DMS114 treated with DMSO at 0.1 percent for 48 hours (cell line): ENCODE measurements around the gene SYT7.

Experiments
- DNase-seq: peaks from one replicate; lab custom pipeline; 2025; ENCODE audit not compliant: unreplicated experiment; lab: John Stamatoyannopoulos, UW

Gene SYT7

GRCh38 chr11:61609000-61609979, 28.4 kb upstream of the SYT7 start:
- DNase-seq, result no peak

DNA sequence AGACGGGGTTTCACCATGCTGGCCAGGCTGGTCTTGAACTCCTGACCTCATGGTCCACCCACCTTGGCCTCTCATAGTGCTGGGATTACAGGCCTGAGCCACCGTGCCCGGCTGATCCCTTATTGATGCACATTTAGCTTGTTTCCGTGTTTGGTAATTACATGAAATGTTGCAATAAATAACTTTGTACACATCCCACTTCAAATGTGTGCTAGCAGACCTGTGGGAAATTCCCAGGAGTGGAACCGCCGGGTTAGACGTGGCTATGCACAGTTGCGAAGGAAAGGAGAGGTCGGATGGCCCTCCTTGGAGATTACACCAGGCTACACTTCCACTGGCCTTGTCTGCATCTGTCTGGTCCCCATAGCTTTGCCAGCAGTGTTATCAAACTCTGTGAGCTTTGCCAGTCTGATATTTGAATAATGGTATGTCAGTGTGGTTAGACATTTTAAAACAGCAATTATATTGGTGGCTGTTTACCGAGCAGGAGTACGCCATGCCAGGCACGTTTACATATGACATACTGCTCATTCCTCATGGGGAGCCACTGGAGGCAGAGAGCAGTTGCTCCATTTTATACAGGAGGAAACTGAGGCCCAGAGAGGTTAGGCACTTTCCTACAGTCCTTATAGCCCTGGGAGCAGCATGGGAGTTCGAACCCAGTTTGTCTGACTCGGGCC, 27.2 kb upstream of the SYT7 start:
- DNase-seq, result no peak

DNA sequence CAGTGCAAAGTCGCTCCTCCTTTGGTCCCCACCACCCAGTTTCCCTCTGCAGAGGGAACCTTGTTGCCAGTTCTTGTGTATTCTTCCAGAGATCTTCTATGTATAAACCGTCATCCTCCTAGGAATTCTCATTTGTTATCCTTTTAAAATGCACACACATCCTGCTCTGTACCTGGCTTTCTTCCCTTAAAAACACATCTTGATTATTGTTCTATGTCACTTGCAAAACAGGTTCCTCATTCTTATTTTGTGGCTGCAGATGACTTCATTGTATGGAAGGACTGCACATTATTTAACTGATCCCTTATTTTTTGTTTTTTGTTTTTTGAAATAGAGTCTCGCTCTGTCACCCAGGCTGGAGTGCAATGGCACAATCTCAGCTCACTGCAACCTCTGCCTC, 26.6 kb upstream of the SYT7 start:
- no peak for DNase-seq

DNA sequence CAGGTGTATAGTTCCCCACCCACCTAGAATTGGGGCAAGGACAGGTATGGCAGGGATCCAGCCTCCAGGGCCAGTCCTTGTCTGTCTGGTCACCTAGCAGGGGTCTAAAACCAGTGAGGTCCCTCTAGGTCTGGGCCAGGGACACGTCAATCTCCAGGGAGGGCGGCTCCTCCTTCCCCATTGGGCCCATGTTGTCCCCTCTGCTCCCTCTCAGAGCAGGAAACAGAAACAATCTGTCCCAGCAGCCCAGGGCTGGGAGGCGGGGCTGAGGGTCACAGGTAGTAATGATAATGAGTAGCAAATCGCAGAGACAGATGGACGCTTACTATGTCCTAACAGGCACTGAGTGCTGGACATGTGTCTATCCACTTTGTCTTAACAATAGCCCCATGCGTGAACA, 22.8 kb upstream of the SYT7 start:
- no peak for DNase-seq

DNA sequence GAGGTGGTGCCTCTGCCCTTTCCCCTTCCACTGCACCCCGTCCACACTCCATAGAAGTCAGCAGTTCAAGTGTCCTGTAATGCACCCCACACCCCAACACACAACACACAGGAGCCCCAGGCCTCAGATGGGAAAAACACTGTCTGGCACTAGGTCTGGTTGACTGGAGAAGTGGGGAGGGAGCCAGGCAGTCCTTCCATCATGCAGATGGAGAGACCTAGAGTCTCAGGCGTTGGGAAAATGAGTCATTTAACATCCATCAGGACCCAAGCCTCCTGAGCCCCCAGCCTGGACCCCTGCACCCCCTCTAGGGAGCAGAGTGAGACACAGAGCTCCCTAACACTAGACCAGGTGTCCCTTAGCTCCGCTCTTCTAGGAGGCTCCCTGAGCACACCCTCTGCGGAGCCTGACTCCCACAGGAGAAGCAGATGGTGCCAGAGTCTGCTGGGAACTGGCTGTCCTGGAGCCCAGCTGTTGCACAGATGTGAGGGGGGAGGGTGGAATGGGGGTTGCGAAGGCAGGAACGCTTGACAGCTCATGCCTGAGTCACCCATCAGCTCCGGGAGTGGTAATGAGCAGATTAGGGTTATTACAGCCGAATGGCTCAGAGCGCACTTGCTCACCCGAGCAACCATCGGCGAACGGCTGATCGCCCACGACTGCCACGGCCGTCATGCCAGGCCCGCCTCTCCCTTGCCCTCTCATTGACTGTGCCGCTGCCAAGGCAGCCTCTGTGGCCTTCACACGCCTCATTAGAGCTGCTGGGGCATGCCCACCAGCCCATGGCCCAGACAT, 22.1 kb upstream of the SYT7 start:
- DNase-seq, result no peak

GRCh38 chr11:61601512-61601911, 20.6 kb upstream of the SYT7 start:
- DNase-seq, result no peak

- DNase-seq, result no peak
These were observed 19.3 kb upstream of the SYT7 start for GRCh38 chr11:61599968-61600710.

DNA sequence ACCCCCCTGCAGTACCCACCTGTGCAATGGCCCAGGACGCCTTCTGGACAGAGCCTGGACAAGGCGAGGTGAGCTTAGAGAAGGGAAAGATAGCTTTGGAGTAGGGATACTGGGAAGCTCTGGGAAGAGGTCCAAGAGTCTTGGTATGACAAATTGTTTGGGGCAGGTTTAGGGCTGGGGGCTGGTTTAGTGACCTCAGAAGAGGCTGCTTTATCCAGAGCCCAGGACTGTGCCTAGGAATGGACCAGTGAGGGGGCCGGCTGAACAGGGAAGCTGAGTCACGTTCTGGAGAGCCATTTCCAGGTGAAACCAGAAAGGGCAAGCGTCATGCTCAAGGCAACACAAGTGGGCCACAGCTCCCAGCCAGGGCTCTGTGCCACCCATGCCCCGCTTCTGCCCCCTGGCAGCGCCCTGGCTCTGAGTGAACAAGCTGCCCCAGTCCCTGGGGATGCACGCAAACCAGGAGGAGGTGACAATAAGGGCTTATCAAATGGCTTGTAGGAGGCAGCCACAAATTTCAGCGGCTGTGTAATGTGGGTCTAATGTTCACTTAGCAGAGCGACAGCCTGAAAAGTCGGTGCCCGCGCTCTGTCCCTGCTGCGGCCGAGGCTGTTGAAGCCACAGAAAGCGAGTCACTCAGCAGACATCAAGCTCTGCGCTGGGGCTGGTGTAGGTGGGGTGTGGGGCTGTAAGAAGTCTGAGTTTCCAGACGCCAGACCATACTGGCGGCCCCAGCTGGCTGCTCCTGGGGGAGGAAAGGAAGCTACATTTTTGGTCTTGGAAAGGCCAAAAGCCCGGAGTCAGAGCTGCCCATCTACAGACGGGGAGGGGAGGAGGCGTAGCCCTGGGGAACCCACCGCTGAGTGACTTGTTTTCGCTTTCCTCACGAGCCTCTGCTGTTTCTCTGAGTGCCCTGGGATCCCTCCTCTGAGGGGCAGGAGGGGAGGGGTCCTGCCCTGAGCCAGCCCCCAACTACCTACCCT, 18.3 kb upstream of the SYT7 start:
- no peak for DNase-seq

GRCh38 chr11:61598374-61598773, 17.5 kb upstream of the SYT7 start:
- no peak for DNase-seq

DNA sequence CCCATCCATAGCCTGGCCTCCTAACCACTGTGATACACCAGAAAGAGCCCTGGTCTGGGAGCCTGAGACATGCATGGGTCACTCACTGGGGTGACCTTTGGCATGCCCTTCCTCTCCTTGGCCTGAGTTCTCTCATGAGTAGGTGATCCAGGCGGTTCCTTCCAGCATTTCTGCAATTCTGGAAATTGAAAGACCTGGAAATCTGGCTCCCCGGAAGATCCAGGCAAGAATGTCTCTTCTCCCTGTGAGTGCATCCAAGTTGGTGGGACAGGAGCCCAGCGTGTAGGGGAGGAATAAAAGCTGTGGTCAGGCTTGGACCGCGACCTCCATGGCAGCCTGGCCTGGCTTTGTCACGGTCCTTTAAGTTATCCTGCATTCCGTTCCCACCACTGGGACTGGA, 16.1 kb upstream of the SYT7 start:
- no peak for DNase-seq

DNA sequence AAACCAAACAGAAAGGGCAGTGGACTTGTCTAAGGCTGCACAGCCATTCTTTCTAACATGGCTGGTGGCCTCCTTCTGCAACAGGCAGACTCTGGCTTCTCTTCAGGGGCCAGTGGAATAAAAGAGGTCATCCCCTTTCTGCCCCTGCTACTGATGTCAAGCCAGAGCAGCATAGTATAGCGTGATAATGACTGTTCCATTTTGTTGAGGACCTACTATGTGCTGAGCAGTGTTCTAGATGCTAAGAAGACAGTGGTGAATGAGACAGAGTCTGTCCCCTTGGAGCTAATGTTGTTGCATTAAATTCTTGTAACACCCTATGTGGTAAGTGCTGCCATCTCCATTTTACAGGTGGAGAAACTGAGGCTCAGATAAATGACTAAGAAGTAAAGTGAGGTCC, 15.7 kb upstream of the SYT7 start:
- no peak for DNase-seq

DNA sequence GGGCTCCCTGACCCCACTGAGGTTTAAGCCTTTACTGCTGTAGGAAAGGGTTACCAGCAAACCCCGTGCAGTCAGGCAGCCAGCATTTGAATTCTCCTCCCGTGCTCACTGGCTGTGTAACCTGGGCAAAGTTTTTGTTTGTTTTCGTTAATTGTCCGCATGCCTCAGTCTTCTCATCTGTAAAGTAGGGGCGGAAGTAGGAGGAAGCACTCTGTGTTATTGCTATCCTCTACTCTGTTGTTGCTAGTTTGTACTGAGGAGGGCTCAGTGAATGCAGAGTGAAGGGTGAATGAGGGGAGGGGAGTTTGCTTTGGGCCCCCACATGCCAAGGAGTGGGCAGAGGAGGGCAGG, 14.0 kb upstream of the SYT7 start:
- DNase-seq, result no peak

GRCh38 chr11:61593151-61593550, 12.3 kb upstream of the SYT7 start:
- DNase-seq, result no peak

DNA sequence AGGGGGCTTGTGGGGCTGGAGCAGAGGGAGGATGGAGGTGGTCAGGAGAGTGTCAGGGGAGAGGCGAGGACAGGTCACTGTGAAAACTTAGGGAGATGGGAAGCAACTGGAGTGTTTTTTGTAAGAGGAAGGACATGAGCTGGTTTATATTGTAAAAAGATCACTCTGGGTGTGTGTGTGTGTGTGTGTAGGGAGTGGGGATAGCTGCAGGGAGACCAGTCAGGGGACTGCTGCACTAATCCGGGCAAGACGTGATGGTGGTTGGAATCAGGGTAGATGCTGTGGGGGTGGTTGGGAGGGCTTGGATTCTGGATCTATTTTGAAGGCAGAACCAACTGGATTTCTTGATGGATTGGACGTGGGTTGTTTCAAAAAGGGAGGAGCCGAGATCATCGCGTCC, 11.3 kb upstream of the SYT7 start:
- DNase-seq, result no peak

- no peak for DNase-seq
These were observed 9.1 kb upstream of the SYT7 start for GRCh38 chr11:61589961-61590360.

DNA sequence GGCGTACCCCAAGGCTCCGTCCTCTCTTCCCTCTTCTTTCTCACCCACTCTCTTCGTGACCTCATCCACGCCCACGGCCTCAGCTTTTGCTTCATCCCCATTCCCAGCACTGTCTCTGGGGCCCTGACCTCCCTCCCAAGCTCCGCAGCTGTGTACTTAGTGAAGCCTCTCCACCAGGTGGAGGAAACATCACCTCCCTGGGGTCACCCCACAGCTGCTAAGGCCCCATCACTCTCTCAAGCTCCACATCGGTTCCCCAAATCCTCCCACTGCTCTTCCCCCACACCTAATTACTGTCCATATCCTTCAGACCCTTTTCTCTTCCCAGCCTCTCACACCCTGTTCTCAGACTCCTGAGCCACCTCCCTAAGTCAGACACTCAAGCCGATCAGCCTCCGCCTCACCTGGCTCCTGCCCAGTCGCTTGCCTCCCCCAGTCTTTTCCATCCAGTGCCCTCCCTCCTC, 7.9 kb upstream of the SYT7 start:
- DNase-seq, result no peak

DNA sequence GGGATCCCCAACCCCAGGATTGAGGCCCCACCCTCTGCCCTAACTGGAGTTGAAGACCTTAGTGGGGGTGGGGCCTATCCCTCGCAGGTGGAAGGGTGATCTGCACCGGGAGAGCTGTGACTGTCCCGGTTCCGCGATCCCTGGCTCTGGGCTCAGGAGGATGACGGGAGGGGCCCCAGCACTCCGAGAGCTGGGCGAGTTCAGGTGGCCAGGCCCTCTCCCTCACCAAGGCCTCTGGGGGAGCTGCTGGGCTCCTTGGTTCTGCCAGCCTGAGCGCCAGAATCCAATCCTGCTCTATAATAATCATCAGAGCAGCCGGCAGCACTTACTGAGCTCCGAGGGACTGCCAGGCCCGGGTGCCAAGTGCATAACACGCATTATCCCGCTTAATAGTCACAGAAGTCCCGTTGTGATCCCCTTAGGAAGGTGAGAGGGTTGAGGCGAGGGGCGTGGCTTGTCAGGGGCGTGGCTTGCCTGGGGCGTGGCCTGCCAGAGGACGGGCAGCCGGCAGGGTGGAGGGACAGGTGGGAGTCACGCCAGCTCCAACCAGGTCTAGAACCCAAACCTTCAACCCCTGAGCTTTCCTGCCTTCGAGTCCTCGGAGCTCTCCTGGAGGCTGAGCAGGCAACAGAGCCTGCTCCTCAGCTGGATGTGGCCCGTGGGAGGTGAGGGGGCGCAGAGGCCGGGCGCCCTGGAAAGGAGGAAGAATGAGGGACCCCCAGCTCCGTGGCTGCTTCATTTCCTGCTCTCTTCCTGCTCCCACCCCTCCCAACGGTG, 7.3 kb upstream of the SYT7 start:
- DNase-seq, result no peak

GRCh38 chr11:61587541-61587941, 6.7 kb upstream of the SYT7 start:
- no peak for DNase-seq
